GM12864 (cell line): Measurements from ENCODE around the gene MAEL.

Experiments
- DNase-seq: peaks from one replicate; pipeline ENCODE4 v3.0.0-alpha.2; 2011; ENCODE audit warnings: low read depth
- H3K4me3 ChIP-seq: 2 replicates; pipeline ENCODE4 v1.5.1; 2011; ENCODE audit warnings: mild to moderate bottlenecking, low read depth, low read length, control low read depth
- CTCF ChIP-seq: IDR thresholded peaks from 2 replicates; pipeline ENCODE4 v1.5.1; 2011; ENCODE audit warnings: low read depth, mild to moderate bottlenecking, moderate library complexity, low read length, control low read depth, inconsistent platforms; ENCODE audit errors: missing control alignments

MAEL gene

DNA sequence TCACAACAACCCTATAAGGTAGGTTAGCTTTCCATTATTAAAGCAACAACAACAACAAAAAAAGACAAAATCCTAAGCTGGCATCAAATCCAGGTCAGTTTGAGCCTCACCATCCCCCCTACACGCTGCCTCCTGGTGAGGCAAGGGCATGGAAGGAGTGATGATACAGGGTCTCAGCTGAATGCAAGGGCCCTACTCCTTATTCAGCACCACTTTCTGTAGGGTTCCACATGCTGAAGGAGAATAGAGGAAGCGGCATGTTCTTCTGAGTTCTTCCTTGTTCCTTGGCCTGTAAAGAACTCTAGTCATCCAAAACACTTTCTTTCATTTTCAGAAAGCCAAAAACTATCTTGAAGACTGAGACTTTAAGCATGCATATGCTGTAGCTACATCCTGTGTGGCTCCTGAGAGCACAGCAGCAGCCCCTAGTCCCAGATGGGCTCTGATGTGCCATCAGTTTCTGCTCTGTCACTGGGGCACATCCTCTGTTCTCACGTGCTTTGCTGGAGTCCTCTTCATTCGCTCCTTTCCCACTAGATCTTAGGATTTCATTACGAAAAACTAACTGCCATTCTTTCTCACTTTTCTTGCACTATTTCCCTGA, 19.9 kb upstream of the MAEL start:
- TF ChIP-seq CTCF: no peak
- no peak overlapping the region for H3K4me3 ChIP-seq
- peak; percentile 48 for DNase-seq

DNA sequence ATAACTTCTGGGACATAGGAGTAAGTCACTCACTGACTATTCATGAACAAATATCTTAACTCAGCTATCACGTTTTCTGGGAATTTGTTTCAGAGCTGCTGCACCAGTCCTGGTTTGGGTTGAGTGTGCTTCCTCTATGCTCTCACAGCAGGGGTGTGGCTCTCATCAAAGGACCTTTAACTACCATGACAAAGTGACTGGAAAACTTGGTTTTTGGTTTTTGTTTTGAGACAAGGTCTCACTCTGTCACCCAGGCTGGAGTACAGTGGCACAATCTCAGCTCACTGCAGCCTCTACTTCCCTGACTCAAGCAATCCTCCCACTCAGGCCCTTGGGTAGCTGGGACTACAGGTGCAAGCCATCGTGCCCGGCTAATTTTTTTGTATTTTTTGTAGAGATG, 17.8 kb upstream of the MAEL start:
- no peak for TF ChIP-seq CTCF
- no peak for DNase-seq
- H3K4me3 ChIP-seq: no peak overlapping the region

- no peak overlapping the region for H3K4me3 ChIP-seq
- no peak for DNase-seq
These were observed 16.9 kb upstream of the MAEL start for GRCh38 chr1:166972193-166972592.

DNA sequence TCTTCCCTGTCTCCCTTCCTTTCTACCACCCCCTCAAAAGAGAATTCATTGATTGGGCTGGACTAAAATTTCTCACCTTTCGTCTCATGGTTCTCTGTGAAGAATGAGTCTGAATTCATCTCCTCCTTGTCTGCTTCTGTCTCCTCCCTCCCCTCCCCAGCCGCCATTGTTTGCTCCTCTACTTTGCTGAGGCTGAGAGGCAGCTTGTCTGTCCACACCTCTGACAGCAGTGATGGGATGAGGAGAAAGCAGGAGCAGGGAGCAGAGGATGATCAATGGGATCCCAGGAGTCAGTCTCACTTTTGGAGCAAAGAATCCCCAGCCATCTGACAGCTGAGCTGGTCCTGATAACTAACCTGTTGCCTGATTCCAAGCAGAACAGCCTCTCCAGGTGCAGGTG, 16.3 kb upstream of the MAEL start:
- no peak for TF ChIP-seq CTCF
- DNase-seq: no peak
- H3K4me3 ChIP-seq: no peak overlapping the region

More at GRCh38 chr1:166972193-166972592, 16.9 kb upstream of the MAEL start:
- no peak for TF ChIP-seq CTCF

GRCh38 chr1:166974647-166975345, 14.3 kb upstream of the MAEL start:
- no peak for TF ChIP-seq CTCF
- H3K4me3 ChIP-seq: peak overlapping the region; percentile 68
- DNase-seq: no peak

DNA sequence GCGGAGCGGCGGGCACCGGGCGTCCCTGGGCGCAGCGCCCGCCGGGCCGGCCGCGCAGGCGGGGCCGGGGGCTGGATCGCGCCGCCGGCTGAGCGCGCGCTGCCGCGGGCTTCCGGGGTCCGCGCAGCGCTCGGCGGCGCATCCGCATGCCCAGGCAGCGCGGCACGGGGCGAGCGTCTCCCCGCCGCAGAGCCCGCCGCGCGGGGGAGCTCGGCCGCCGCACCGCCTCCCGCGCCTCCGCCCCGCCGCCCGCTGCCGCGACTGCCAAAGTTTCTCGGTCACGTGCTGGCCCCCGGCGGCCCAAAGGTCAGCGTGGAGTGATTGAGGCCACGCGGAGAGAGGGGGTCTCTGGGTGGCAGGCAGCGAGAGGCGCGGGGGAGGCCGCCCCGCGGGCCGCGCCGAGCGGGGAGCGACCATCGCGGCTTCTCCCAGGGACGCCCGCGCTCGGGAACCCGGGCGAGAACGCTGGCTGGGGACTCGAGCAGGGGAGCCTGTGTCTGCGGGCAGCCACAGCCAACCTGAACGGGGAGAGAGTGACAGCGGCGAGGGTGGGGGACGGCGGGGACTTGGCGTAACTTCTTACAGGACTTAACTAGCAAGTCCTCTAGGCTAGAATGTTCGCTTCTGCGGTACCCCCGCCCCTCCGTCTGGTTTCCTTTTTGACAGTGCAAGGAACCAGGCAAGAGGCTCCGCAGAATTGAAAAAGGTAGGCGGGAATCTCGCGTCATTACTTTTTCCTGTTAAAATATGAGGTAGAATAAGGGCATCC, 13.5 kb upstream of the MAEL start, which contains the start of gene ILDR2:
TSS of gene ILDR2 (minus strand) at position 180 of the 769 bp plus-strand sequence. CDS start 272 bp downstream, outside the sequence.
- no peak for DNase-seq
- no peak for TF ChIP-seq CTCF
- peak within 1 kb of the TSS; percentile 68 for H3K4me3 ChIP-seq
